Measurements from ENCODE around the gene RPL39L.
"Not testable (repeated sequence)": the region's sequence is repeated elsewhere in the genome, so short reads cannot be mapped to it uniquely, and the experiment has no call there.

RPL39L gene

DNA sequence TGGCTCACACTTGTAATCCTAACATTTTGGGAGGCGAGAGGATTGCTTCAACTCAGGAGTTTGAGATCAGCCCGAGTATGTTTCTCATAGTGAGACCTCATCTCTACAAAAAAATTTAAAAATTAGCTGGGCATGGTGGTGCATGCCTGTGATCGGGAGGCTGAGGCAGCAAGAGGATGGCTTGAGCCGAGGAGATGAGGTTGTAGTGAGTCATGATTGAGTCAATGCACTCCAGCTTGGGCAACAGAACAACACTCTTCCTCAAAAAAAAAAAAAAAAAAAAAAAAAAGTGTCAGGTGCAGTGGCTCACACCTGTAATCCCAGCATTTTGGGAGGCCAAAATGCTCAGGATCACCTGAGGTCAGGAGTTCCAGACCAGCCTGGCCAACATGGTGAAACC, 2.4 kb downstream of the RPL39L start:
- no peak for DNase-seq

DNA sequence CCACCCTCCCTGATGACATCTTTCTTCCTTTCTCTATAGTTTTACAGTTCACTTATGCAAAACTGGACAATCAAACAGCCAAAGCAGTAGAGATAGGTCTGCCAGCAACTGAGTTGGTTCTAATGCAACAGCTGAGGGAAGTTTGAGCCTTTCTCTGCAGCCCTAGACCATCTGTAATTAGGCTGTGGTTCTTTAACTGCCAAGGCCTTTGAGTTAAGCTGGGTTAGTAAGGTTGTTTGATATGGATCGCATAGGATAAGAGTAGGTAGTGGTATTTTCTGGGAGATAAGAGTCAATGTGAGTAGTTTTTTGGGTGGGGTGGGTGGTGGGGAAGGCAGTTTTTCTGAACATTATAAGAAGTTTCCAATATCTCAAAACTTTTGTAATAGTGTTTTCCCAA, 3.0 kb downstream of the RPL39L start:
- DNase-seq, result no peak

GRCh38 chr3:187135172-187135690, 4.1 kb downstream of the RPL39L start:
- DNase-seq, result not testable (repeated sequence)

DNA sequence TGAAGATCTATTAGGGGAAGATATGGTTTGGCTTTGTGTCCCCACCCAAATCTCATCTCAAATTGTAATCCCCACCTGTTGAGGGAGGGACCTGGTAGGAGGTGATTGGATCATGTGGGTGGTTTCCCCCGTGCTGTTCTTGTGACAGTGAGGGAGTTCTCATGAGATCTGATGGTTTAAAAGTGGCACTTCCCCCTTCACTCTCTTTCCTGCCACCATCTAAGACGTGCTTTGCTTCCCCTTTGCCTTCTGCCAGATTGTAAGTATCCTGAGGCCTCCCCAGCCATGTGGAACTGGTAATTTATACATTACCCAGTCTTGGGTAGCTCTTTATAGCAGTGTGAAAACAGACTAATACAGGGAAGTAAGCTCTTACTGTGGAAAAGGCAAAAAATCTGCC, 6.1 kb downstream of the RPL39L start:
- not testable (repeated sequence) for DNase-seq

DNA sequence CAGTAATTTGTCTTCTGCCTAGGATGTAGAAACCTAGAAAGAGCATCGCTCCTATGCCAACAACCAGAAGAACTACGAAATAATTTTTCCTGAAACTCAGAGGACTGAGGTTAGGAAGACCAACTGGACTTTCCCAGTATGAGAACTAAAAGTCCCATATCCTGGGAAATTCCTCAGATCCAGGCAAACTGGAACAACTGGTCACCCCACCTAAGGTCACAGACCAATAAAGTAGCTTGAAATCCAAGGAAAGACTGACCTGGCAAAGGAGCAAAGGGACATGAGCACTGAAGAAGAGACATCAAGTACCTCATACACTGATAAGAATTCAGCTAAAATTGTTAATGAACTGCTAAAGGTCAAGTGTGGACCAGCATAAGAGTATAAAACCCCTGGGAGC, 6.6 kb downstream of the RPL39L start:
- DNase-seq, result no peak

DNA sequence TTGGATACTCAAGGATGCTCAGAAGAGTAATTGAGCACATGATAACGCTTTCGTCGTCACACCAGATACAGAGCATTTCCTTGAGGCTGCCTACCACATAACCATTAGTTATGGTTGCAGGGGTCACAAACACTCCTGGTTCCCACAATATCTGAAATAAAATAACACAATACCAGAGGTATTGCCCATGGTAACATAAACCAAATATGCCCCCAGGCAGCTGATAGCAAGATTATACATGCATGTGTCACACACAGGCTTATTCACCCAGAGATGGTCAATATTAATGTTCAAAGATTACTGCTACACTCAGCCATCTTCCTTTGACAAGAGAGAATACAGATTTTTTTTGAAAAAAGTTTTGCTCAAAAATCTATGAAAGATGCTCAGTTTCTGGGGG, 7.3 kb downstream of the RPL39L start:
- DNase-seq, result no peak

DNA sequence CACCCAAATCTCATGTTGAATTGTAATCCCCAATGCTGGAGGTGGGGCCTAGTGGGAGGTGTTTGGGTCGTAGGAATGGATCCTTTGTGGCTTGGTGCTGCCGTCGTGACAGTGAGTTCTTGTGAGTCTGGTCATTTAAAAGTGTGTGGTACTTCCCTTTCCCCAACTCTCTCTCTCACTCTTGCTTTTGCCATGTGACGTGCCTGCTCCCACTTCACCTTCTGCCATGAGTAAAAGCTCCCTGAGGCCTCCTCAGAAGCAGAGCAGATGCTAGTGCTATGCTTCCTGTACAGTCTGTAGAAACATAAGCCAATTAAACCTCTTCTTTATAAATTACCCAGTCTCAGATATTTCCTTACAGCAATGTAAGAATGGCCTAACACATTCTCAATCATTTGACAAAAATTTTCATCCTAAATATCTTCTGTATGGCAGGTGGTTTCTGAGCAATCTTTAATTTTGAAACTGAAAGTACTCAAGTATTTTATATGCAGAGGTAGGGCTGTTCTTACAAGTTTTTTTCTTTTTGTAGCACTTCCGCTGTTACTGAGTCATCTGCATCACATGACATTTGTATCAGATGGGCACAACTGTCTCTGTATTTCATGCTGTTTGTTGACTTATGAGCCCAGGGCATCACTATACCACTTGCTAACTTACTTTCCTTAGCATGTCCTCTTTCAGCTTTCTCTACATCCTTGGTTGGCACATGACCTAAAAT, 8.8 kb downstream of the RPL39L start:
- no peak for DNase-seq

- DNase-seq, result no peak
Measured at GRCh38 chr3:187125319-187126031, 13.8 kb downstream of the RPL39L start.

DNA sequence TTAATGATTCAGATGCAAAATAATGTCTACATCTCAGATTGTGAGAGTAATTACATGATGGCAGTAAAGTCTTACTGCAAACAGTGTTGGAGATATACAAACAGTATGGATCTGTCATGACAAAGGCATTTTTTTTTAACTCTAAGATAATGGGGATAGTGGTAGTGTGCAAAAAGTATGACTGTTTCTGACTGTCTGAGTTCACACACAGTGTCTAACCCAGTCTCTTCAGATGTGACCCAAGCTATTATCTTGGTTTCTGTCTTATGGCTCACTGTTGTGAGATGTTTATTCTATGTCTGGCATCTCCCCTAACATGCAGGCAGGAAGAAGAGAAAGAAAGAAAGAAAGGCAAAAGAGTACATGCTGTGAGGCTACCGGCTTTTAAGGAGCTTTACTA, 17.0 kb downstream of the RPL39L start:
- DNase-seq, result no peak

GRCh38 chr3:187120326-187120725, 19.0 kb downstream of the RPL39L start:
- no peak for DNase-seq

- no peak for DNase-seq
Measured at GRCh38 chr3:187114511-187114910, 24.8 kb downstream of the RPL39L start.

GRCh38 chr3:187112934-187113793, 26.1 kb downstream of the RPL39L start:
- DNase-seq, result no peak

DNA sequence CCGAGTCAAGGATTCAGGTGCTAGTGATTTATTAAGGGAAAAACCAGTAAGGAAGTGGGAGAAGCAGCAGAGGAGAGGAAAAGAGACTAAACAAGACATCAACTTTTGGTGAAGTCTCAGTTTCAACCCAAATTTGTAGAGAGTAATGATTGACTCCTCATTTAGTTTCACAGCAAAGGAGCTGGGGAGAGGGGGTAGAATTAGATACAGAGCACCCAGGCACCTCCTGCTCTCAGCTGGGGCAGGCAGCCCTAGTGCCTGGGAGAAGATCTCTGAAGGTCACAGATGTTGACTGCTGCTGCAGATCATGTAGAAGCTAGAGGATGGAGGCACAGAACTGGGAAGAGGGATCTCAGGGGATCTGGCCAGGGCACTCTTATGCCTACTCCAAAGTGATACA, 29.1 kb downstream of the RPL39L start:
- DNase-seq, result no peak

- DNase-seq, result no peak
Measured at GRCh38 chr3:187107989-187108388, 31.3 kb downstream of the RPL39L start.

DNA sequence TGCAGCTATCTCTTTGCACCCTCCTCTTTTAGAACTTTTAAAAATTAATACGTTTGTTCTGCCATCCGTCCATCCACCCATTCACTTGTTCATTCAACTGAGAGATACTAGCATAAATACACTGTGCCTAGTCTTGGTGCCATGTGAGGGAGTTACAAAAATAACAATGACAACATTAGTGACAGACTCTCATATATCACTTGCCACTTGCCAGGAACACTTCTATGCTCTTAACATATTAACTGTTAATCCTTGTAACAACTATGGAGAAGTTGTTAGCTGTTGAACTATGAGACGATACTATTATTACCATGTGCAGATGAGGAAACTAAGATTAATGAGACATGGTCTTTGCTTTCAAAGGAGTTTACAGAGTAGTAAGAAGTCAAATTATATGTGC, 33.6 kb downstream of the RPL39L start:
- DNase-seq, result no peak

- no peak for DNase-seq
Measured at GRCh38 chr3:187104933-187105332, 34.4 kb downstream of the RPL39L start.

GRCh38 chr3:187104342-187104741, 35.0 kb downstream of the RPL39L start:
- DNase-seq, result no peak

GRCh38 chr3:187103251-187103650, 36.0 kb downstream of the RPL39L start:
- DNase-seq, result no peak

DNA sequence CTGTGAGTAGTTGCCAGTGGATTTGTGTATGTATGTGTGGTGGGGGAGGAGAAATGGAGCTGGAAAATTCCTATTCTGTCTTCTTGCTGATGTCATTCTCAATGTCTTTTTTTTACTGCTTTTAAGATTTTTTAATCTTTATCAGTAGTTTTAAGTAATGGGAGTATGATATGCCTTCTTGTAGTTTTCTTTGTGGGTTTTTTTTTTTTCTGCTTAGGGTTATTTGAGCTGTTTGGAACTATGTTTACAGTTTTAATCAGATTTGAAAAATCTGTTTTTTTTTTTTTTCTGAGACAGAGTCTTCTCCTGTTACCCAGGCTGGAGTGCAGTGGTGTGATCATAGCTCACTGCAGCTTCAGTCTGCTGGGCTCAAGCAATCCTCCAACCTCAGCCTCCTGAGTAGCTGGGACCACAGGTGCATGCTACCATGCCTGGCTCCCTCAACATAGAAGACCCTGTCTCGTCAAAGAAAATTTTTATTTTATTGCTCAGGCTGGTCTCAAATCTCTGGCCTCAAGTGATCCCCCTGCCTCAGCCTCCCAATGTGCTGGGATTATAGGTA, 37.1 kb downstream of the RPL39L start:
- DNase-seq, result no peak

GRCh38 chr3:187101184-187102072, 37.9 kb downstream of the RPL39L start:
- DNase-seq, result peak; percentile 77

GRCh38 chr3:187098923-187099512, 40.3 kb downstream of the RPL39L start:
- DNase-seq, result no peak

DNA sequence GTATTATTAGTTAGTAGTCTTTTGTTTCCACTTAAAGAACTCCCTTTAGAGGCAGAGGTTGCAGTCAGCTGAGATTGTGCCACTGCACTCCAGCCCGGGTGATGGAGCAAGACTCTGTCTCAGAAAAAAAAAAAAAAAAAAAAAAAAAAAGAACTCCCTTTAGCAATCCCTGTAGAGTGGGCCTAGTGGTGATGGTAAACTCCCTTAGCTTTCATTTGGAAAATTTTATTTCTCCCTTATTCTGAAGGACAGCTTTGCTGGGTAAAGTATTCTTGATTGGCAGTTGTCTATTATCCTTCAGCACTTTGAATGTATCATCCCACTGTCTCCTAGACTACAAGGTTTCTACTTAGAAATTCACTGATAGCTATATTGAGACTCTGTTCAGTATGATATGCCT, 46.0 kb downstream of the RPL39L start:
- no peak for DNase-seq
